ENCODE data around the gene RARRES2.

- TF ChIP-seq FOXA1 (IDR thresholded peaks at IDR 0.05): no peak
- no peak for TF ChIP-seq NFRKB (IDR thresholded peaks at IDR 0.05)
- TF ChIP-seq PKNOX1 (IDR thresholded peaks at IDR 0.05): no peak
- TF ChIP-seq BHLHE40 (IDR thresholded peaks at IDR 0.05; ENCODE audit: borderline replicate concordance): no peak
- no peak for TF ChIP-seq FOXM1 (IDR thresholded peaks at IDR 0.05; ENCODE audit: borderline replicate concordance)
- no peak for TF ChIP-seq SP1 (IDR thresholded peaks at IDR 0.05)
- no peak for TF ChIP-seq FOXK2 (IDR thresholded peaks at IDR 0.05)
- no peak for TF ChIP-seq HDGF (IDR thresholded peaks at IDR 0.05; ENCODE audit: borderline replicate concordance)
- TF ChIP-seq ZNF384 (IDR thresholded peaks at IDR 0.05): no peak
- TF ChIP-seq ELF4 (IDR thresholded peaks at IDR 0.05): no peak
- no peak for TF ChIP-seq LEF1 (IDR thresholded peaks at IDR 0.05; ENCODE audit: borderline replicate concordance)
- no peak for TF ChIP-seq CTBP1 (IDR thresholded peaks at IDR 0.05; ENCODE audit: borderline replicate concordance)
- no peak for TF ChIP-seq TARDBP (IDR thresholded peaks at IDR 0.05)
These were observed 15.5 kb downstream of the RARRES2 start for GRCh38 chr7:150325901-150326300.

Measured in HEK293T (cell line).